Measurements from ENCODE around the gene PAPLN. TPM values are rescaled to one million over a fixed set of nuclear protein-coding genes. Genes with fewer than 3 reads are reported as not detected.

The PAPLN gene
- total RNA-seq, 1 donor: 0.31 TPM

- H3K4me1 ChIP-seq (ENCODE audit: insufficient read depth, low read length): peaks cover 49% of the 10 kb centered on the region
- H3K27me3 ChIP-seq (ENCODE audit: insufficient read depth, low read length): peaks cover 61% of the 10 kb centered on the region
- H3K9me3 ChIP-seq (ENCODE audit: low read depth, low read length): no peaks in the 10 kb centered on the region
- H3K4me3 ChIP-seq (ENCODE audit: low read length): no peak overlapping the region
Measured at GRCh38 chr14:73238424-73238852, 1.1 kb downstream of the PAPLN start.

- peaks cover 49% of the 10 kb centered on the region for H3K4me1 ChIP-seq (ENCODE audit: insufficient read depth, low read length)
- no peaks in the 10 kb centered on the region for H3K9me3 ChIP-seq (ENCODE audit: low read depth, low read length)
- no peak overlapping the region for H3K4me3 ChIP-seq (ENCODE audit: low read length)
- H3K27me3 ChIP-seq (ENCODE audit: insufficient read depth, low read length): peaks cover 59% of the 10 kb centered on the region
Measured at GRCh38 chr14:73238941-73239340, 1.6 kb downstream of the PAPLN start.

GRCh38 chr14:73239393-73240241 is 2.3 kb downstream of the PAPLN start:
- H3K27me3 ChIP-seq (ENCODE audit: insufficient read depth, low read length): peaks cover 54% of the 10 kb centered on the region
- H3K9me3 ChIP-seq (ENCODE audit: low read depth, low read length): no peaks in the 10 kb centered on the region
- peaks cover 49% of the 10 kb centered on the region for H3K4me1 ChIP-seq (ENCODE audit: insufficient read depth, low read length)
- H3K4me3 ChIP-seq (ENCODE audit: low read length): no peak overlapping the region

DNA sequence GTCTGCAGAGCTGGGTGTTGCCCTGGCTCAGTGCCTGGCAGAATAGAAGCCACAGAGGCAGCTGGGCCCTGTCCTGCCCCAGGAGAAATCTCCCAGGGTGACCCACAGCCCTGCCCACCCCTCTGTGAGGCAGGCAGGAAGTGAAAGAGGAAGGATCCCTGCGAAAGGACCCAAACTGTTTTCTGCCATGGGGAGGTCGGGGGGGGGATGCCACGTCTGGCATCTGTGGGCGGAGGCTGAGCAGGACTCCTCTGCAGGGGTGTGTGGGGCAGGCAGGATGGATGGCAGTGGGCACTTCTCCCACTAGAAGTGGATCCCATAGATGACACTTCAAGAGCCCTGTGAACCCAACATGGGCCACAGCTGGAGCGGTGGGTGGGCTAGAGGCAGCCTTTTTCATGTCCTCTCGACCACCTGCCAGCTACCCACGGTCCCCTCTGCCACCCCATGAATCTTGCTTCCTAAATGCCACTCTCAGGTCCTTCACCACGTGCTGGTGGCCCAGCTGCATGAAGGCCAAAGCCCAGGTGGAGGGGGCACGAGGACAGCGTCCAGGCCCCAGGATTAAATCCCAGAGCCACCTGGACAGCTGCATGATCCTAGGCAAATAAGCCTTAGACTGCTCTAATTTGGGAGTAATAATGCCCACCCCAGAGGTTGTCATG is 3.6 kb downstream of the PAPLN start:
- H3K27me3 ChIP-seq (ENCODE audit: insufficient read depth, low read length): peaks cover 41% of the 10 kb centered on the region
- H3K4me3 ChIP-seq (ENCODE audit: low read length): no peak overlapping the region
- no peaks in the 10 kb centered on the region for H3K9me3 ChIP-seq (ENCODE audit: low read depth, low read length)
- H3K4me1 ChIP-seq (ENCODE audit: insufficient read depth, low read length): peaks cover 61% of the 10 kb centered on the region

DNA sequence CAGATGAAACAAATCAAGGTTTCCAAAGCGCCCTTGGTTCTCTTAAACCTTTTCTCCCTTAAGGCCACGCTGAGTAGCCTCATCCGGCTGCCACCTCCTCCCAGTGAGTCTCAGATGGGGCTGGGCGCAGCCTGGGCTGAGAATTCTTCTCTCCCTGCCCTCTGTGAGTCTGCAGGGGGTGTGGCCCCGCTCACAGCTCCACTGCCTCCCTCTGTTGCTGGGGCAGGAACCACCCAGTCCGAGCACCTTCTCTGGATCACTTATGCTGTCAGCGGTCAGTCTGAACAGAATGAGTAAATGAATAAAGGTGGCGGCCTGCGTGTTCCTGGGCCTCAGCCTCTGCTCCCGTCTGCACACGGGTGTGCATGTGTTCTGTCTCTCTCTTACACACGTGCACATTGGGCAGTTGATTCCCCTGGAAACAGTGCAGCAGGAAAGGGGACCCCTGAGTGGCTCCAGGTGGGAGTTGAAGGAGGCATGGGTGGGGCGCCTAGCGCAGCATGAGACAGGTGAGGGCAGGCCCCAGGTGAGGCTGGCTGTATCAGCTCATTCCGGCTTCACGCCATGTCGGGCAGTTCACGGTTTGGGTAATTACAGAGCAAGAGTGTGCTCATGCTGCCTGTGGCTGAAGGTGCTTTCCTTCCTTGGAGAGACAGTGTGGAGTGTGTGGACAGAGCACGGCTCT is 4.3 kb downstream of the PAPLN start:
- Histone ChIP-seq H3K27me3 (ENCODE audit: insufficient read depth, low read length) (peaks cover 35% of the 10 kb centered on the region), H3K4me3 (ENCODE audit: low read length) (no peak overlapping the region), H3K9me3 (ENCODE audit: low read depth, low read length) (no peaks in the 10 kb centered on the region), H3K4me1 (ENCODE audit: insufficient read depth, low read length) (peaks cover 67% of the 10 kb centered on the region)

GRCh38 chr14:73242357-73242901 is 5.1 kb downstream of the PAPLN start:
- Histone ChIP-seq H3K4me3 (ENCODE audit: low read length) (no peak overlapping the region), H3K27me3 (ENCODE audit: insufficient read depth, low read length) (peaks cover 26% of the 10 kb centered on the region)

GRCh38 chr14:73243341-73243740 is 6.0 kb downstream of the PAPLN start:
- Histone ChIP-seq H3K9me3 (ENCODE audit: low read depth, low read length) (no peaks in the 10 kb centered on the region), H3K4me3 (ENCODE audit: low read length) (no peak overlapping the region), H3K27me3 (ENCODE audit: insufficient read depth, low read length) (peaks cover 21% of the 10 kb centered on the region), H3K4me1 (ENCODE audit: insufficient read depth, low read length) (peaks cover 57% of the 10 kb centered on the region)

More at GRCh38 chr14:73242357-73242901, 5.1 kb downstream of the PAPLN start:
- H3K9me3 ChIP-seq (ENCODE audit: low read depth, low read length): no peaks in the 10 kb centered on the region
- H3K4me1 ChIP-seq (ENCODE audit: insufficient read depth, low read length): peaks cover 65% of the 10 kb centered on the region

DNA sequence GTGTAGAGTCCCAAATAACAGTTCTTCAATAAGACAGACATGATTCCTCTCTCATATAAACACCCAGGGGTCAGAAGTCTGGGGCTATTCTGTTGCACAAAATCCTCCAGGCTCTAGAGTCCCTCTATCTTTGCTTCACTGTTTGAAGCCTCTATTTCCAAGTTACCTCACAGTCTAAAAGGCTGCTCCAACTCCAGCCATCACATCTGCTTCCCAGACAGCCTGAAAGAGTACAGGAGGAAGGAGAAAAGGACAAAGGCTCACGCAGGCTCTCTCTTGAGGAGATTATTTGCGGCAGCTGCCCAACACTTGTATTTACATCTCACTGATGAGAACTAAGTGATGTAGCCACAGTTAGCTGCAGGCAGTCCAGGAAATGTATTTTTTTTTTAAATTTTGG is 6.4 kb downstream of the PAPLN start:
- Histone ChIP-seq H3K4me3 (ENCODE audit: low read length) (no peak overlapping the region), H3K27me3 (ENCODE audit: insufficient read depth, low read length) (peaks cover 17% of the 10 kb centered on the region), H3K4me1 (ENCODE audit: insufficient read depth, low read length) (peaks cover 54% of the 10 kb centered on the region), H3K9me3 (ENCODE audit: low read depth, low read length) (no peaks in the 10 kb centered on the region)

GRCh38 chr14:73244541-73245290 is 7.4 kb downstream of the PAPLN start:
- Histone ChIP-seq H3K27me3 (ENCODE audit: insufficient read depth, low read length) (peaks cover 8% of the 10 kb centered on the region), H3K4me1 (ENCODE audit: insufficient read depth, low read length) (peaks cover 50% of the 10 kb centered on the region), H3K9me3 (ENCODE audit: low read depth, low read length) (no peaks in the 10 kb centered on the region)

GRCh38 chr14:73245480-73246325 is 8.4 kb downstream of the PAPLN start:
- H3K4me1 ChIP-seq (ENCODE audit: insufficient read depth, low read length): peaks cover 40% of the 10 kb centered on the region
- H3K9me3 ChIP-seq (ENCODE audit: low read depth, low read length): no peaks in the 10 kb centered on the region
- peak overlapping the region; percentile 37 for H3K4me3 ChIP-seq (ENCODE audit: low read length)
- no peaks in the 10 kb centered on the region for H3K27me3 ChIP-seq (ENCODE audit: insufficient read depth, low read length)

More at GRCh38 chr14:73244541-73245290, 7.4 kb downstream of the PAPLN start:
- H3K4me3 ChIP-seq (ENCODE audit: low read length): no peak overlapping the region

DNA sequence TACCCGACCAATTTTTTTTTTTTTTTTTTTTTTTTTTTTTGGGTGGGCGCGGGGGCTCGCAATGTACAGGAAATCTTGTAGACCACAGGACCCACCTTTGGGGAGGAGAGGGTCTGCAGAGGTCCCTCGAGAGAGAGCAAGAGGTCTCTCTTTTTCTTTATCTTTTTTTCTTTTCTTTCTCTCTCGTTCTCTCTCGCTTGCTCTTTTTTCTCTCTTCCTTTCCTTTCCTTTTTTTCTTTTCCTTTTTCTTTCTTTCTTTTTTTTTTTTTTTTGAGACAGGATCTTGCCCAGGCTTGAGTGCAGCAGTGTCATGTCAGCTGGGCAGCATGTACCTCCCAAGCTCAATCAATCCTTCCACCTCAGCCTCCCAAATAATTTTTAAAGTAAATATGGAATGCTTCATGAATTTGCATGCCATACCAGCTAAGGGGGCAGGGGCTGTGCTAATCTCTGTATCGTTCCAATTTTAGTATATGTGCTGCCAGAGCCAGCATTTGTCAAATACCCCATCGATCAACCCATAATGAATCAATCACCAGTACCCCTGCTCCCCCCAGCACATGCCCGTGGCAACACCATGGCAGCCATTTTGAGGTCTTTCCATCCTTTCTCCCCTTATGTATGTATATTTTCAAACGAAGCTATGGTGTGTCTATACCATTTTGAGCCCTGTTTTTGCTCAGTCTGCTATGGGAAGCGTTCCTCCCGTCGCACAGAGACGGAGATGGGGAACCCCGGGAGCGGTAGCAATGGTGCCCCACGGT is 9.3 kb downstream of the PAPLN start:
- Histone ChIP-seq H3K9me3 (ENCODE audit: low read depth, low read length) (no peaks in the 10 kb centered on the region), H3K27me3 (ENCODE audit: insufficient read depth, low read length) (no peaks in the 10 kb centered on the region), H3K4me1 (ENCODE audit: insufficient read depth, low read length) (peaks cover 31% of the 10 kb centered on the region), H3K4me3 (ENCODE audit: low read length) (peak overlapping the region; percentile 37)

- Histone ChIP-seq H3K9me3 (ENCODE audit: low read depth, low read length) (no peaks in the 10 kb centered on the region), H3K4me3 (ENCODE audit: low read length) (no peak overlapping the region), H3K4me1 (ENCODE audit: insufficient read depth, low read length) (peaks cover 23% of the 10 kb centered on the region), H3K27me3 (ENCODE audit: insufficient read depth, low read length) (no peaks in the 10 kb centered on the region)
Measured at GRCh38 chr14:73248108-73248868, 11.0 kb downstream of the PAPLN start.

All from mononuclear cell (primary cell).